ENCODE data around the gene STRA6.
A peak's percentile ranks its signal among the peaks of the same experiment; 100 is the strongest.
"Not testable (repeated sequence)": the region's sequence is repeated elsewhere in the genome, so short reads cannot be mapped to it uniquely, and the experiment has no call there.

Gene STRA6

DNA sequence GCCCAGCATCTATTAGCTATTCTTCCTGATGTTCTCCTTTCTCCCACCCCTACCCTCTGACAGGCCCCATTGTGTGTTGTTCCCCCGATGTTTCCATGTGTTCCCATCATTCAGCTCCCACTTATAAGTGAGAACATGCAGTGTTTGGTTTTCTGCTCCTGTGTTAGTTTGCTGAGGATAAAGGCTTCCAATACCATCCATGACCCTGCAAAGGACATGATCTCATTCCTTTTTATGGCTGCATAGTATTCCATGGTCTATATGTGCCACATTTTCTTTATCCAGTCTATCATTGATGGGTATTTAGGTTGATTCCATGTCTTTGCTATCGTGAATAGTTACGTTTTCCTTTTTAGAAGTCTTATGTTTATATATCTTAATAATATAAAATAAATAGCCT, 42.2 kb downstream of the STRA6 start:
- DNase-seq (ENCODE audit: low spot score) = not testable (repeated sequence)

GRCh38 chr15:74159773-74160172, 42.8 kb downstream of the STRA6 start:
- no peak for DNase-seq (ENCODE audit: low spot score)

- DNase-seq (ENCODE audit: low spot score) = no peak
These were observed 43.5 kb downstream of the STRA6 start for GRCh38 chr15:74158855-74159650.

- no peak for DNase-seq (ENCODE audit: low spot score)
These were observed 44.4 kb downstream of the STRA6 start for GRCh38 chr15:74157868-74158827.

GRCh38 chr15:74156678-74157411, 45.7 kb downstream of the STRA6 start:
- DNase-seq (ENCODE audit: low spot score) = peak; percentile 23

DNA sequence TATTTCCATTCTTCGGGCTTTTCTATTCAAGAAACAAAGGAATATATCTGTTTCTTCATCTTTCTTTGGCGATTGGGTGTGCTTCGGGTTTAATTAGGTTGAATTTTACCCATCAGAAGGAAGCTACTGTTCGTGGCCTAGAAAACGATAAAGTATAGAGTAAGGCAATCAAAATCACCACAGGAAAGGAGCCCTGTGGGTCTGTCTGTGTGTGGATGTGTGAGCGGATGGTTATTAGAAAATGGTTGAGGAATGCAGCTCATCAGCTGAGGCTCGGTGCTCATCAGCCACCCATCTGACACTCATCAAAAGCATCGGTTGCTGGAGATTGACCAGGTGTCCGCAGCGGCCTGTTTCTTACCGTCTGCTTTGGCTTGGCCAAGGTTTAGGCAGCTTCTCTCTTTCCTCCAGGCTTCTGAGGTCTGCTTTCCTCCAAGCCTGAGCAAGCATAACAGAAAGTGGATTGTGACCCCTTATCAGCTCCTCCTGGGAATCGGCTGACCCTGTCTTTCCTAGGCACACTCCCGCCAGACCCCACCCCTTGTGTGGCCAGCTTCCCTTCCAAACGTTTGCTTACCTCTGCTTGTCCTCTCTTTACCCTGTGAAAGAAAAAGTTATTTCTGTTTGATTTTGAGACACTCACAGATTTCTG, 46.7 kb downstream of the STRA6 start:
- DNase-seq (ENCODE audit: low spot score) = no peak

- DNase-seq (ENCODE audit: low spot score) = no peak
These were observed 55.5 kb downstream of the STRA6 start for GRCh38 chr15:74147051-74147450.

DNA sequence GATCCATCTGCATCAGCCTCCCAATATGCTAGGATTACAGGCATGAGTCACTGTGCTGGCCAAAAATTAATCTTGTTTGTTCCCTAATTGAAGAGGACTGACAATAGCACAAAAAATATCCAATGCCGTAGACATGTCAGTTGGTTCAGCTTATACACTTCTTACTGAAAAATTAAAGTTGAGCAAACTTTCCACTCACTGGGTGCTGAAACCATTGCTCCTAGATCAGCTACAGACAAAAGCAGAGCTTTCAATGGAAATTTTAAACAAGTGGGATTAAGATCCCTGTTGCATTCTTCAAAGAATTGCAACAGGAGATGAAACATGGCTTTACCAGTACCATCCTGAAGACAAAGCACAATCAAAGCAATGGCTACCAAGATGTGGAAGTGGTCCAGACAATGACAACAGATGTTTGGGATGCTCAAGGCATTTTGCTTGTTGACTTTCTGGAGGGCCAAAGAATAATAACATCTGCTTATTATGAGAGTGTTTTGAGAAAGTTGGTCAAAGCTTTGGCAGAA, 56.2 kb downstream of the STRA6 start:
- no peak for DNase-seq (ENCODE audit: low spot score)

DNA sequence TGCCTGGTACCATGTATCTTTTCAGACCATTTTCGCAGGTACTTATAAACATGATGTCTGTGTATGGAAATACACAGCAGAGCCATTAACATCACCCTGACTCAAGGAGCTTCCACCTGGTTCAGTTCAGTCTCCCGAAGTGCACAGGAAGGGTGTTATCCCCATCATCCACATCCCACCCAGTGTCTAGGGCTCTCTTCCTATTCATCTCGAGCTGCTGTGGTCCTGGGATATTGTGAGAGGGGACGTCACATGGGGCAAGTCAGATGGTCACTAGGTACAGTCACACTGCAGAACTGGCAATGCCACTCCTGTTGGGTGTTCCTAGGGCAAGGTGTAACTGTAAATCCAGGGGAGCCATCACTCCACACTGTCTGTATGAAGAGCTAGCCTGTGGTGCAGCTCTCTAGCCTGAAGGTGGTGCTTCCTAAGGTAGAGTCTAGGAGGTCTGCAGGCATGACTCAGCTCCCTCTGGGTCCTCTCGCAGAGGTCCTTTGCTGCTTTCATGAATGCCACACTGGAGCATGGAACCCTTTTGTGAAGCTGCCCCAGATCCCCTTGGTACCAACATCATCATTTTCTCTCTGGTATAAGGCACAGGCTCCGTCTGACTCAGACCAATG, 58.3 kb downstream of the STRA6 start:
- DNase-seq (ENCODE audit: low spot score) = no peak

DNA sequence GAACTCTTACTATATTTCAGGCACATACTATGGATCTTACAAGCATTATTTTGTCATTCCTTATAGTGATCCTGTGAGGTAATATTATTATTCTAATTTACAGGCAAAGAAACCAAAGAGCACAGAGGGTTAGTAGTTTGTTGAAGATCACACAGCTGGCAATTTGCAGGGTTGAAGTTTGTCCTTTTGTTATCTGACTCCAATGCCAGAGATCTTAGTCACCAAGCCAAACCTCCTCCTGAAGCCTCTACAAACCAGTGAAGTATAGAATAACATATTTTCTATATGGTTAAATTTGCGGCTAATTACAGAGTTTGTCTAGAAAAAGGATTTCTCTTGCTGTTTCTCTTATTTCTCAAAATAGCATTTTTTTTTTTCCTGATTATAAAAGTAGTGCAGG, 61.0 kb downstream of the STRA6 start:
- DNase-seq (ENCODE audit: low spot score) = no peak

DNA sequence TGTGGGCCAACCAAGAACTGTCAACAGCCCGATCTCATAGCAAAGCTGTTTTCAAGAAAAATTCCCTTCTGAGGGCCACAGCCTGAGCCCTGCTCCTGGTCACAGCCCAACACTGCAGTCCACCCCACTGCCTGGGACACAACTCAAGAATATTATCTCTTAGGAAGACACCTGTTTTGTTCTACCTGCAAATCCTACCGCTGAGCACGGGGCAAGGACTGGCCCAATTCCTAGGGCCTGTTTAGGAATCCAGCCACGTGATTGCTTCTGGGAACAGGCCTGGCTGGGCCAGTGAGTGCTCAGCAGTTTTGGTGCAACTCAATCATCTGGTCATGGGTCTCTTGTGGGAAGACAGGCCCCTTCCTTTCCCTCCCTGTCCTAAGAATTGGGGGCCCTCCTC, 63.9 kb downstream of the STRA6 start:
- no peak for DNase-seq (ENCODE audit: low spot score)

DNA sequence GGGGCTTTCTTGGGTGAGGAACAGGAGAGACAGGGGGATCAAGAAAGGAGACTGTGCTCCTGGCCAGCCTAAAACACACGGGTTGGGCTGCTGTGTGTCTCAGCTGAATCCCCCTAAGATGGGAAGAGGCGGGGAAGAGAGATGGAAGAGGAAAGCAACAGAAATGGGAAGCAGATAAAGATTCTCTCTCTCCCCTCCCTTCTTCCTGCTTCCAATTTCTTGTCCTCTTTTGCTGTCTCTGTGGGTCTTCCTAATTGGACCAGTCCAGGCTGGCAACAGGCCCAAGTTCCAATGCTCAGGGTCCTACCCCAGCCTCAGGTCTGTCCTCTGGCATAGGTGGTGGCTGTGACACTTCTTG, 65.1 kb downstream of the STRA6 start:
- no peak for DNase-seq (ENCODE audit: low spot score)

DNA sequence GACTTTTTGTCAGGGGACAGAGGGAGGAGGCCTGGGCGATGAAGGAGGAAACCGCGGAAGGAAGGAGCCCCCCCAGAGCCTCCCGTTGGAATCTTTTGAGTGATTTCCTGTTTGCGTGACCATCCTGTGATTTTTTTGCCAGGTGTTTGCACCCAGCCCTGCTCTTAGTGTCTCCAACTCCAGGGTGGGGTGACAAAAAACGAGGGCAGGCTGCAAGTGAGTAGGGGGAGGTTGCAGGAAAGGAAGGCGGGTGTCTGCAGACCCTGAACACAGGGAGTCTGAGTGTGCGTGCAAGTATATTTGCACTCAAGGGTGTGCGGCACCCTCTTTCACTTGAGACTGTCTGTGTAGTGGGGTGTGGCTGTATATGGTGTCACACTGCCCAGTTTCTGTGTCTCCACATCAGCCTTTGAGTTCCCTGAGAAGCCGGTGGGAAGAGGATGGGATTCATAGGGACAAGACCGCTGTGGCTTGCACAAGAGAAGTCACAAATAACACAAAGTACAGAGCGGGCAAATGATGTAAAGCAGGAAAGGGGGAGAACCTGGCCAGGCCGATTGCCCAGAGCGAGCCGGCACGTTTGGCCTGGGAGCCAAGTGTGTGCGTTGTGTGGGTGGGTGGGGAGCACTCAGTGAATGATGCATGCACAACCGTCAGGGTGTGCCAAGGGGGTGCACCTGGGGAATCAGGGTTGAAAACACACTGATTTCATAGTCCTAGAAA, 65.6 kb downstream of the STRA6 start:
- DNase-seq (ENCODE audit: low spot score) = no peak

DNA sequence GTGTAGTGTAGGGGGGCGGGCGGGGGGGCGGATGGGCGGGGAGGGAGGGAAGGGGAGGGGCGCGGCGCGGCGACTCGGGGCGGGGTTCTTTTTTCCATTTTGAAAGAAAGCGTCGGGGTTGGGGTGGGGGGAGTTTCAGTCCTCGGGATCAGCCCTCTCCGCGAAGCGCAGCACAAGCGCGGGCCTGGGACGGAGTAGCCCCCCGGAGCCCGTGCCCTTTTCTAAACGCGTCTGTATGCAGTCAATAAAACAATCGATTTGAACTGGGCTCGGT, 66.1 kb downstream of the STRA6 start:
- DNase-seq (ENCODE audit: low spot score) = no peak

- no peak for DNase-seq (ENCODE audit: low spot score)
These were observed 67.5 kb downstream of the STRA6 start for GRCh38 chr15:74135041-74135565.

GRCh38 chr15:74134387-74135027, 68.1 kb downstream of the STRA6 start:
- DNase-seq (ENCODE audit: low spot score) = peak; percentile 47

DNA sequence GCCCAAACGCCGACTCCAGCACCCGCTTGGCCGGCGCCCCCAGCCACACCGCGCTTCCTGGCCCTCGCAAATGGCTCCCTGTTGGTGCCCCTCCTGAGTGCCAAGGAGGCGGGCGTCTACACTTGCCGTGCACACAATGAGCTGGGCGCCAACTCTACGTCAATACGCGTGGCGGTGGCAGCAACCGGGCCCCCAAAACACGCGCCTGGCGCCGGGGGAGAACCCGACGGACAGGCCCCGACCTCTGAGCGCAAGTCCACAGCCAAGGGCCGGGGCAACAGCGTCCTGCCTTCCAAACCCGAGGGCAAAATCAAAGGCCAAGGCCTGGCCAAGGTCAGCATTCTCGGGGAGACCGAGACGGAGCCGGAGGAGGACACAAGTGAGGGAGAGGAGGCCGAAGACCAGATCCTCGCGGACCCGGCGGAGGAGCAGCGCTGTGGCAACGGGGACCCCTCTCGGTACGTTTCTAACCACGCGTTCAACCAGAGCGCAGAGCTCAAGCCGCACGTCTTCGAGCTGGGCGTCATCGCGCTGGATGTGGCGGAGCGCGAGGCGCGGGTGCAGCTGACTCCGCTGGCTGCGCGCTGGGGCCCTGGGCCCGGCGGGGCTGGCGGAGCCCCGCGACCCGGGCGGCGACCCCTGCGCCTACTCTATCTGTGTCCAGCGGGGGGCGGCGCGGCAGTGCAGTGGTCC, 68.7 kb downstream of the STRA6 start:
- no peak for DNase-seq (ENCODE audit: low spot score)

DNA sequence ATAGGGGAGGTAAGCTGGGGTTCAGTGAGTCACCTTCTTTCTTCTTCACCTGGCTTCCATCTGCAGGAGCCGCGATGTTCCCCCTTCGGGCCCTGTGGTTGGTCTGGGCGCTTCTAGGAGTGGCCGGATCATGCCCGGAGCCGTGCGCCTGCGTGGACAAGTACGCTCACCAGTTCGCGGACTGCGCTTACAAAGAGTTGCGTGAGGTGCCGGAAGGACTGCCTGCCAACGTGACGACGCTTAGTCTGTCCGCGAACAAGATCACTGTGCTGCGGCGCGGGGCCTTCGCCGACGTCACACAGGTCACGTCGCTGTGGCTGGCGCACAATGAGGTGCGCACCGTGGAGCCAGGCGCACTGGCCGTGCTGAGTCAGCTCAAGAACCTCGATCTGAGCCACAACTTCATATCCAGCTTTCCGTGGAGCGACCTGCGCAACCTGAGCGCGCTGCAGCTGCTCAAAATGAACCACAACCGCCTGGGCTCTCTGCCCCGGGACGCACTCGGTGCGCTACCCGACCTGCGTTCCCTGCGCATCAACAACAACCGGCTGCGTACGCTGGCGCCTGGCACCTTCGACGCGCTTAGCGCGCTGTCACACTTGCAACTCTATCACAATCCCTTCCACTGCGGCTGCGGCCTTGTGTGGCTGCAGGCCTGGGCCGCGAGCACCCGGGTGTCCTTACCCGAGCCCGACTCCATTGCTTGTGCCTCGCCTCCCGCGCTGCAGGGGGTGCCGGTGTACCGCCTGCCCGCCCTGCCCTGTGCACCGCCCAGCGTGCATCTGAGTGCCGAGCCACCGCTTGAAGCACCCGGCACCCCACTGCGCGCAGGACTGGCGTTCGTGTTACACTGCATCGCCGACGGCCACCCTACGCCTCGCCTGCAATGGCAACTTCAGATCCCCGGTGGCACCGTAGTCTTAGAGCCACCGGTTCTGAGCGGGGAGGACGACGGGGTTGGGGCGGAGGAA, 69.6 kb downstream of the STRA6 start:
- no peak for DNase-seq (ENCODE audit: low spot score)

Measured in kidney capillary endothelial cell (primary cell).